Osteocyte (in vitro differentiated cells): ENCODE data around the gene FGF12. TPM values are rescaled to one million over a fixed set of nuclear protein-coding genes. Genes with fewer than 3 reads are reported as not detected.

Source experiments
- DNase-seq: peaks from one replicate; pipeline ENCODE4 v3.0.0; 2021; ENCODE audit warnings: mixed read lengths; ENCODE audit not compliant: unreplicated experiment; ENCODE audit errors: extremely low spot score
- H3K27ac Mint-ChIP-seq: one replicate; pipeline ENCODE4 v1.8.0; 2021; ENCODE audit warnings: mild to moderate bottlenecking, mixed read lengths; ENCODE audit not compliant: unreplicated experiment
- H3K27me3 Mint-ChIP-seq: one replicate; pipeline ENCODE4 v1.8.0; 2021; ENCODE audit warnings: mixed read lengths; ENCODE audit not compliant: unreplicated experiment
- H3K36me3 Mint-ChIP-seq: one replicate; pipeline ENCODE4 v1.8.0; 2021; ENCODE audit warnings: mixed read lengths; ENCODE audit not compliant: unreplicated experiment
- H3K4me1 Mint-ChIP-seq: one replicate; pipeline ENCODE4 v1.8.0; 2021; ENCODE audit warnings: mixed read lengths; ENCODE audit not compliant: unreplicated experiment
- H3K4me3 Mint-ChIP-seq: one replicate; pipeline ENCODE4 v1.8.0; 2021; ENCODE audit warnings: mild to moderate bottlenecking, moderate library complexity, mixed read lengths; ENCODE audit not compliant: unreplicated experiment
- H3K9me3 Mint-ChIP-seq: one replicate; pipeline ENCODE4 v1.8.0; 2021; ENCODE audit warnings: mixed read lengths; ENCODE audit not compliant: unreplicated experiment
- CTCF ChIP-seq: fragments of 200-600 bp; sonication (generic); IDR thresholded peaks from 2 replicates; pipeline ENCODE4 v1.5.0; 2021; ENCODE audit warnings: antibody characterized with exemption, mild to moderate bottlenecking, moderate library complexity
- total RNA-seq: library from RNA; stranded (reverse); gene quantifications from 2 replicates; pipeline ENCODE4 v1.2.1, GENCODE V29; 2021

The FGF12 gene
- total RNA-seq, 1 donor from 2014 or later = not detected

- no peak overlapping the region for H3K27ac Mint-ChIP-seq
- no peak overlapping the region for H3K4me3 Mint-ChIP-seq
- H3K27me3 Mint-ChIP-seq = peaks cover 2% of the 10 kb centered on the region
- no peaks in the 10 kb centered on the region for H3K9me3 Mint-ChIP-seq
- H3K4me1 Mint-ChIP-seq = no peaks in the 10 kb centered on the region
- no peaks in the 10 kb centered on the region for H3K36me3 Mint-ChIP-seq
- no peak for TF ChIP-seq CTCF
- no peak for DNase-seq
Measured at GRCh38 chr3:192399767-192400166, 327.6 kb downstream of the FGF12 start.

GRCh38 chr3:192397012-192397411, 330.3 kb downstream of the FGF12 start:
- peaks cover 2% of the 10 kb centered on the region for H3K27me3 Mint-ChIP-seq
- no peak overlapping the region for H3K4me3 Mint-ChIP-seq
- no peak for DNase-seq
- no peak overlapping the region for H3K27ac Mint-ChIP-seq
- no peak for TF ChIP-seq CTCF
- H3K36me3 Mint-ChIP-seq = no peaks in the 10 kb centered on the region
- H3K4me1 Mint-ChIP-seq = no peaks in the 10 kb centered on the region
- H3K9me3 Mint-ChIP-seq = no peaks in the 10 kb centered on the region

DNA sequence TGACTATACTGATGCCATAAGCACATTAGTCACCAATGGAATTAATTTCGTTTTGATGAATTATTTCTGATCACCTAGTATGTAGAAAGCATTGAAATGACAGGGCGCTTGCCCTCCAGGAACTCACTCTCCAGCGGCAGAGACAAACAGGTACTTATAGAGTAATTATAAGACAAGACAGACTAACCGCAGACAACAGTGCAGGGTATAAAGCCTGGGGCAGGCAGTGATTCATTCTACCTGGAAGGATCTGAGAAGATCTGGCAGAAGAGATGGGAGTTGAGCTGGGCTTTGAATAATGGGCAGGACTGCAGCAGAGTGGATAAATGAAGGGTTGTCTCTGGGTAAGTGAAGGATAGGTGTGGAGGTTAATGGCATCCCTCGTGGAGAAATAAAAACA, 331.8 kb downstream of the FGF12 start:
- H3K36me3 Mint-ChIP-seq = no peaks in the 10 kb centered on the region
- no peak for DNase-seq
- no peaks in the 10 kb centered on the region for H3K27me3 Mint-ChIP-seq
- no peaks in the 10 kb centered on the region for H3K4me1 Mint-ChIP-seq
- H3K27ac Mint-ChIP-seq = no peak overlapping the region
- H3K4me3 Mint-ChIP-seq = no peak overlapping the region
- no peaks in the 10 kb centered on the region for H3K9me3 Mint-ChIP-seq
- no peak for TF ChIP-seq CTCF

- no peak for DNase-seq
- Mint-ChIP-seq H3K4me3 (no peak overlapping the region), H3K27ac (no peak overlapping the region), H3K4me1 (no peaks in the 10 kb centered on the region), H3K36me3 (no peaks in the 10 kb centered on the region), H3K27me3 (no peaks in the 10 kb centered on the region), H3K9me3 (no peaks in the 10 kb centered on the region)
- no peak for TF ChIP-seq CTCF
Measured at GRCh38 chr3:192392986-192393385, 334.4 kb downstream of the FGF12 start.

GRCh38 chr3:192382861-192383260, 344.5 kb downstream of the FGF12 start:
- no peak for TF ChIP-seq CTCF
- no peaks in the 10 kb centered on the region for H3K4me1 Mint-ChIP-seq
- H3K27ac Mint-ChIP-seq = no peak overlapping the region
- H3K27me3 Mint-ChIP-seq = no peaks in the 10 kb centered on the region
- H3K4me3 Mint-ChIP-seq = no peak overlapping the region
- no peaks in the 10 kb centered on the region for H3K36me3 Mint-ChIP-seq
- no peak for DNase-seq
- H3K9me3 Mint-ChIP-seq = peaks cover 5% of the 10 kb centered on the region
